OCI-LY7 (cell line): ENCODE data around the gene IPO8. TPM values are rescaled to one million over a fixed set of nuclear protein-coding genes. Genes with fewer than 3 reads are reported as not detected.

Source experiments
- BruUV-seq: library from RNA; stranded (reverse); fragments of 400-500 nt; replicated peaks from 2 replicates; lab custom pipeline; 2021; lab: Mats Ljungman, UMichigan
- CTCF ChIA-PET: fragments of 300-600 bp; sonication (Branson Sonifier 250); formaldehyde crosslinking; loops from one replicate; lab custom pipeline; 2022; ENCODE audit warnings: antibody characterized with exemption; ENCODE audit not compliant: unreplicated experiment; lab: Charles Lee
- POLR2A ChIA-PET: fragments of 300-600 bp; sonication (Branson Sonifier 250); formaldehyde crosslinking; loops from one replicate; lab custom pipeline; 2022; ENCODE audit warnings: antibody characterized with exemption; lab: Charles Lee
- DNase-seq: peaks from one replicate; pipeline ENCODE4 v3.0.0-alpha.2; 2015; ENCODE audit warnings: low spot score
- H2AFZ ChIP-seq: fragments of 200-600 bp; sonication (generic), shearing (Covaris generic); 2 replicates; pipeline ENCODE4 v1.6.1; 2014; ENCODE audit warnings: mild to moderate bottlenecking, antibody characterized with exemption, low read length, moderate library complexity
- H3K27ac ChIP-seq: fragments of 200-600 bp; sonication (generic); 2 replicates; pipeline ENCODE4 v1.5.1; 2014; ENCODE audit warnings: mixed run types, low read depth, mild to moderate bottlenecking, moderate library complexity, low read length, inconsistent platforms; ENCODE audit not compliant: poor library complexity, severe bottlenecking
- H3K36me3 ChIP-seq: fragments of 200-600 bp; sonication (generic); 2 replicates; pipeline ENCODE4 v1.6.1; 2014; ENCODE audit warnings: mild to moderate bottlenecking, antibody characterized with exemption, low read length, moderate library complexity, mixed read lengths; ENCODE audit not compliant: insufficient read depth
- H3K4me1 ChIP-seq: fragments of 200-600 bp; sonication (generic); 2 replicates; pipeline ENCODE4 v1.5.1; 2014; ENCODE audit warnings: mild to moderate bottlenecking, low read length; ENCODE audit not compliant: insufficient read depth, poor library complexity, severe bottlenecking
- H3K4me2 ChIP-seq: fragments of 200-600 bp; sonication (generic); 2 replicates; pipeline ENCODE4 v1.6.1; 2014; ENCODE audit warnings: mild to moderate bottlenecking, low read length
- H3K4me3 ChIP-seq: fragments of 200-600 bp; sonication (generic); 2 replicates; pipeline ENCODE4 v1.5.1; 2014; ENCODE audit warnings: mild to moderate bottlenecking, low read depth, low read length; ENCODE audit not compliant: poor library complexity, severe bottlenecking
- H3K79me2 ChIP-seq: fragments of 200-600 bp; sonication (generic); 2 replicates; pipeline ENCODE4 v1.6.1; 2016; ENCODE audit warnings: low read depth, mild to moderate bottlenecking, low read length, moderate library complexity, mixed read lengths; ENCODE audit not compliant: insufficient read depth
- H3K9me2 ChIP-seq: fragments of 200-600 bp; sonication (generic); 2 replicates; pipeline ENCODE4 v1.6.1; 2016; ENCODE audit warnings: mild to moderate bottlenecking, low read length, mixed read lengths; ENCODE audit not compliant: insufficient read depth
- H3K9me3 ChIP-seq: fragments of 200-600 bp; sonication (generic); 2 replicates; pipeline ENCODE4 v1.6.1; 2014; ENCODE audit warnings: mild to moderate bottlenecking, mixed run types, low read length, mixed read lengths
- H4K20me1 ChIP-seq: fragments of 200-600 bp; sonication (generic); 2 replicates; pipeline ENCODE4 v1.6.1; 2014; ENCODE audit warnings: mild to moderate bottlenecking, antibody characterized with exemption, low read length, moderate library complexity, mixed read lengths; ENCODE audit not compliant: insufficient read depth
- EZH2phosphoT487 ChIP-seq: fragments of 200-600 bp; sonication (generic); IDR thresholded peaks from 2 replicates; pipeline ENCODE4 v1.6.1; 2018; ENCODE audit warnings: low read depth, borderline replicate concordance, mild to moderate bottlenecking, mixed run types, antibody characterized with exemption, low read length, moderate library complexity, mixed read lengths
- intact Hi-C: fragments of 100-400 bp; cut with micrococcal nuclease; formaldehyde crosslinking; loops from one replicate; pipeline ENCODE4 v1.10.0; 2022; ENCODE audit not compliant: unreplicated experiment
- total RNA-seq, 2 experiments: library from RNA; depleted of rRNA in 1 of 2; stranded (reverse); fragments of >200 nt in 1 of 2; shearing (Covaris generic) in 1 of 2; gene quantifications; 2 replicates each; pipeline ENCODE4 v1.2.3, GENCODE V29; 2014 to 2022
- TF ChIP-seq, protein P1 (sequence below): fragments of 200-600 bp; sonication (generic); conservative IDR thresholded peaks from 2 replicates; pipeline ENCODE4 v1.5.1; 2014; ENCODE audit warnings: mild to moderate bottlenecking, antibody characterized with exemption, low read length, moderate library complexity, mixed read lengths

IPO8 gene
- total RNA-seq, 2 experiments from 2014 or later: 14.7 to 41.6 TPM

DNA sequence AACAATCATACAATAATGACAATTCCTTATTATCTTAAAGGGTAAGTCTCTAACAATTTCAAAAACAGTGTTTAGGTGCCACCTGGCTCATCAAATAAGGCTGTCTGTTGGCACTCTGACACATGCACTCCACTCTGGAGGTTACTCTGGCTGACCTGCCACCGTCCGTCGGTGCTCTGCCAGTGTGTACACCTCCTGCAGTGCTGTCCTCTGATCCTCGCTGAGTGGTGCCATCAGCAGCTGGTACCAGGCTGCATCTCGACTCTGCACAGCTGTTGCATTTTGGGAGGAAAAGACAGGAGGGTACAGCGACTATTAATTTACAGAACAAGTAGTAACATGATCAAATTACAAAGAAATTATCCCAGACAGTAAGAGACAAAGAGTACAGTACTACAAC, 63.9 kb downstream of the IPO8 start:
- Histone ChIP-seq H3K79me2 (no peaks in the 10 kb centered on the region), H3K4me3 (no peak overlapping the region), H2AFZ (no peak overlapping the region), H3K9me3 (no peaks in the 10 kb centered on the region), H3K36me3 (peaks cover 42% of the 10 kb centered on the region), H3K4me1 (no peaks in the 10 kb centered on the region), H4K20me1 (no peaks in the 10 kb centered on the region), H3K9me2 (no peaks in the 10 kb centered on the region), H3K27ac (no peak overlapping the region), H3K4me2 (no peak overlapping the region)
- ChIA-PET POLR2A (interaction anchor here (0.6 to 1.7 kb wide), 2 partner anchors 13 to 19 kb away, joined by 5 read pairs; no protein-coding TSS in a partner anchor), CTCF (no interaction called here)
- no peak for DNase-seq
- intact Hi-C loops: no loop called here
- TF ChIP-seq, protein P1, sequence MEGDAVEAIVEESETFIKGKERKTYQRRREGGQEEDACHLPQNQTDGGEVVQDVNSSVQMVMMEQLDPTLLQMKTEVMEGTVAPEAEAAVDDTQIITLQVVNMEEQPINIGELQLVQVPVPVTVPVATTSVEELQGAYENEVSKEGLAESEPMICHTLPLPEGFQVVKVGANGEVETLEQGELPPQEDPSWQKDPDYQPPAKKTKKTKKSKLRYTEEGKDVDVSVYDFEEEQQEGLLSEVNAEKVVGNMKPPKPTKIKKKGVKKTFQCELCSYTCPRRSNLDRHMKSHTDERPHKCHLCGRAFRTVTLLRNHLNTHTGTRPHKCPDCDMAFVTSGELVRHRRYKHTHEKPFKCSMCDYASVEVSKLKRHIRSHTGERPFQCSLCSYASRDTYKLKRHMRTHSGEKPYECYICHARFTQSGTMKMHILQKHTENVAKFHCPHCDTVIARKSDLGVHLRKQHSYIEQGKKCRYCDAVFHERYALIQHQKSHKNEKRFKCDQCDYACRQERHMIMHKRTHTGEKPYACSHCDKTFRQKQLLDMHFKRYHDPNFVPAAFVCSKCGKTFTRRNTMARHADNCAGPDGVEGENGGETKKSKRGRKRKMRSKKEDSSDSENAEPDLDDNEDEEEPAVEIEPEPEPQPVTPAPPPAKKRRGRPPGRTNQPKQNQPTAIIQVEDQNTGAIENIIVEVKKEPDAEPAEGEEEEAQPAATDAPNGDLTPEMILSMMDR: no peak
- no peak for TF ChIP-seq EZH2phosphoT487
- no TSS peak for BruUV-seq

DNA sequence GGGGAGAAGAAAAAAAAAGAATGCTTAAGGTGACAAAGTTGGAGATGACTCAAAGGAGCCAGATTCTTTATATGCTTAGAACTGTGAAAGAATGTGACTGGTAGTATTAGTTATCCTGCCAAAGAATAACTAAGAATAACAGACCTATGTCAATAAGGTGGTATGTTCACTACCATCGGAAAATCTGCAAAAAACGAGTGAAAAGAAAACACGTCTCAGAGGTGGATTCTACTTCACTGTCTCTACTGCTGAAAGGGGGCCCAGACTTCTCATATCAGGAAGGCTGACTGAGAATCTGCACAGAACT, 64.7 kb downstream of the IPO8 start:
- TF ChIP-seq EZH2phosphoT487: no peak
- TF ChIP-seq, protein P1: no peak
- Histone ChIP-seq H3K79me2 (no peaks in the 10 kb centered on the region), H3K27ac (no peak overlapping the region), H3K4me2 (no peak overlapping the region), H3K4me1 (no peaks in the 10 kb centered on the region), H3K36me3 (peaks cover 34% of the 10 kb centered on the region), H3K9me3 (no peaks in the 10 kb centered on the region), H3K9me2 (no peaks in the 10 kb centered on the region), H4K20me1 (no peaks in the 10 kb centered on the region), H3K4me3 (no peak overlapping the region), H2AFZ (no peak overlapping the region)
- no peak for DNase-seq
- CTCF ChIA-PET: no interaction called here
- BruUV-seq: no TSS peak
- intact Hi-C loops: no loop called here
- POLR2A ChIA-PET: interaction anchor here (1.7 kb wide), 1 partner anchor 12 kb away, joined by 5 read pairs; no protein-coding TSS in a partner anchor

GRCh38 chr12:30630076-30630978, 65.3 kb downstream of the IPO8 start:
- intact Hi-C loops: no loop called here
- Histone ChIP-seq H3K79me2 (no peaks in the 10 kb centered on the region), H3K4me1 (no peaks in the 10 kb centered on the region), H3K36me3 (peaks cover 28% of the 10 kb centered on the region), H3K9me3 (no peaks in the 10 kb centered on the region), H3K4me3 (no peak overlapping the region), H3K4me2 (no peak overlapping the region), H2AFZ (no peak overlapping the region), H4K20me1 (no peaks in the 10 kb centered on the region), H3K27ac (no peak overlapping the region), H3K9me2 (no peaks in the 10 kb centered on the region)
- CTCF ChIA-PET: no interaction called here
- no TSS peak for BruUV-seq
- DNase-seq: no peak
- TF ChIP-seq EZH2phosphoT487: no peak
- TF ChIP-seq, protein P1: no peak
- POLR2A ChIA-PET: interaction anchor here (1.2 to 1.7 kb wide), 2 partner anchors 10 to 12 kb away, joined by 3 to 5 read pairs; no protein-coding TSS in a partner anchor
